SHP77 (cell line): ENCODE measurements around the gene PCSK4.
"Not testable (repeated sequence)": the region's sequence is repeated elsewhere in the genome, so short reads cannot be mapped to it uniquely, and the experiment has no call there.

ENCODE experiments used
- DNase-seq, 2 experiments: peaks; one replicate each; lab custom pipeline; 2025; lab: John Stamatoyannopoulos, UW

PCSK4 gene

DNA sequence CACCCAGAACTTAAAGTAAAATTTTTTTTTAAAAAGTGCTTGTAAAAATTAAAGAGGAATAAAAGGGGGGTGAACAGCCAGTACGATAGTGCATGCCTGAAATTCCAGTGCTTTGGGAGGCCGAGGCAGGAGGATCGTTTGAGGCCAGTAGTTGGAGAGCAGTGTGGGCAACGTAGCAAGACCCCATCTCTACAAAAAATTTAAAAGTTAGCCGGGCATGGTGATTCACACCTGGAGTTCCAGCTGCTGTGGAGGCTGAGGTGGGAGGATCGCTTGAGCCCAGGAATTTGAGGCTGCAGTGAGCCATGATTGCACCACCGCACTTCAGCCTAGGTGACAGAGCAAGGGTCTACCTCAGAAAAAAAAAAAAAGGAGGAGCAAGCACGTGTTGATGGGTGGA is 14.9 kb upstream of the PCSK4 start:
- DNase-seq, result no peak

DNA sequence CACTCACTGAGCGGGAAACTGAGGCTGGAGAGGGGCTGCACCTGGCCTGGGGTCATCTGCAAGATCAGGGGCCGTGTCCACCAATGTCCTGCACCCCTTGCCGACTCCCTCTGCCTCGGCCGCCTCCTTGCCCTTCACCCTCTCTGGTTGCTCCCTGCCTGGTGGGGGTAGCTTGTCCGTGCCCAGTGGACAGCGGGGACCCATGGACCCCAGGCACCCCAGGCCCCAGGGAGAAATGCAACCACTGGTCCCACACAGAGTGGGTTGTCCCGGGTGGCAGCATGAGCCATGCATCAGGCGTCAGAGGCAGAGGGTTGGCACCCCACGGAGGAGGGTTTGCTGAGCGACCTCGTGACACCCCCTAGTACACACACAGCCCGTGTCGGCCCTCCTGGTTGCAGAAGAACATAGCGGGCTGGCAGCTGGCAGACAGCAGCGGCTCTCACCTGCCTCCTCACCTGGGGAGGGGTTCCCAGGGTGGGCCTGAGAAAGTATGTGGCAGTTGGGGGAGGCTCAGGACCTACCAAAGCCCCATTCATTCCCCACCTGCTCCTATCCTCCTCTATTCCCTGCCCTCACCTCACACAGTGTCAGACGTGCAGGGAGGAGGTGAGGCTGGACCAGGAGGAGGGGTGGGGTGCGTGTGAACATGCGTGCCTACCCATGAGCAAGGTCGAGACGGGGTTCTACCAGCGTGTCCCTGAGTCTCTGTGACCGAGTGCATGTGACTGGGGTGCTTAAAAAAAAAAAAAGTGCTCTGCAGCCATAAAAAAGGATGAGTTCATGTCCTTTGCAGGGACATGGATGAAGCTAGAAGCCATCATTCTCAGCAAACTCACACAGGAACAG is 14.0 kb upstream of the PCSK4 start:
- DNase-seq, result no peak

DNA sequence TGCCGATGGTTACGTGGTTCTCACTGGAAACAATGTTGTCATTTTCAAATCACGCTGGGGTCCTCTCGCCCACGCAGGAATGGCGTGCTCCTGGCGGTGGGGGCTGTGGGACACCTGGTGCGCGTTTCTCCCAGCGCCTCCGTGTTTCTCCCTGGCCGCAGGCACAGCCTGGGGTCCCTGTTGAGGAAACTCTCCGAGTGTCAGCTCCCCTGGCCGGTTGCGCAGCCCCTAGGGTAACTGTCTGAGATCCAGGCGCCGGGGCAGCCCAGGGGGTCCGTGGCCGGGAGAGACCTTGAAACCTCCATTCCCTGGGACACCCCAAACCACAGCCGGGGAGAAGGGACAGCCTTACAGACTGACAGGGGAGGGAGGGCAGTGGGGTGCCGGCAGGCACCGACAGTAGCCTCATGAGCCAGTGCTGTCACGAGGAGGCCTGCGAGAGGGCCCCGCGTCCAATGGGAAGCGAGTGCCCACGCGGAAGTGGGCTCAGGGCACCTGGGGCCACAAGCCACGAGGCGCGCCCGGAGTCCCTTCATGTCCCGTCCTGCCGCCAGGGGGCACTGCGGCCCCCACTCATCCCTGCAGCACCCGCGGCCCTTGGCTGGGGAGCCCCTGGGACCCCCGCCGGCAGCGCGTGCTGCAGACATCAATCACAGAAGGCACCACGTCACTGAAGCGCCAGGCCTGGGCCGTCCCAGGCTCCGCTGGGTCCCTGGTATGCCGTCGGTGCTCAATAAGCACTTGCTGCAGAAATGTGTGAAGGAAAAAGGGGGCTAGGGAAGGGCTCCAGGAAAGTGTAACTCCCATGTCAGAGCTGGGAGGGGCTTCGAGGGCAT is 13.2 kb upstream of the PCSK4 start:
- DNase-seq, result peak in 1 of 2 experiments; percentile 46

DNA sequence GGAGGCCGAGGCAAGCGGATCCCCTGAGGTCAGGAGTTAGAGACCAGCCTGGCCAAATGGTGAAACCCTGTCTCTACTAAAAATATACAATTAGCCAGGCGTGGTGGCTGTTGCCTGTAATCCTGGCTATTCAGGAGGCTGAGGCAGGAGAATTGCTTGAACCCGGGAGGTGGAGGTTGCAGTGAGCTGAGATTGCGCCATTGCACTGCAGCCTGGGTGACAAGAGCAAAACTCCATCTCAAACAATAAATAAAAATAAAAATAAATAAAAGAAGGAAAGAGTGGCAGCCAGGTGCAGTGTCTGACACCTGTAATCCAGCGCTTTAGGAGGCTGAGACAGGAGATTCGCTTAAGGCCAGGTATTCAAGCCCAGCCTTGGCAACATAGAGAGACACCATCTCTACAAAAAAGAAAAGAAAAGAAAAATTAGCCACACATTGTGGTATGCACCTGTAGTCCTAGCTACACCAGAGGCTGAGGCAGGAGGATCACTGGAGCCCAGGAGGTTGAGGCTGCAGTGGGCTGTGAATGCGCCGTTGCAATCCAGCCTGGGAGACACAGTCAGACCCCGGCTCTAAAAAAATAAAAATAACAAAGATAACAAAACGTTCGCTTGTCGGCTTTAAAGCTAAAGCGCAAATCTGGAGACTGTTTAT is 12.4 kb upstream of the PCSK4 start:
- DNase-seq, result no peak

DNA sequence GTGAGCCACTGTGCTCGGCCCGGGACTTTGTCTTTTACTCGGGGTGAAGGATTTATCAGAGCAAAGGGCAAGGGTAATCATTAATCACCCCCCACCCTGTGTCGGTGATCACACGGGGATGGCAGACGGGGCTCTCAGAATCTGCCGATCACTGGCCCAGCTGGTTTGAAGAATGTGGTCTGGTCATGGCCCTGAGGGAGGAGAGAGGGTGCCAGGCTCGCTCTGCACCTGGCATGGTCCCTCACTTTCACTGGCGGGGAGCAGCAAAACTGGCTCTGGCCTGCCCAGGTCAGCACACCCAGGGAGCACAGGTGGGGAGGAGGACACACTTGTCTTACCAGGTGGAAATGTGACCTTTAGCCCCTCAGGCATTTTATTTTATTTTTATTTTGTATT is 11.0 kb upstream of the PCSK4 start:
- no peak for DNase-seq

DNA sequence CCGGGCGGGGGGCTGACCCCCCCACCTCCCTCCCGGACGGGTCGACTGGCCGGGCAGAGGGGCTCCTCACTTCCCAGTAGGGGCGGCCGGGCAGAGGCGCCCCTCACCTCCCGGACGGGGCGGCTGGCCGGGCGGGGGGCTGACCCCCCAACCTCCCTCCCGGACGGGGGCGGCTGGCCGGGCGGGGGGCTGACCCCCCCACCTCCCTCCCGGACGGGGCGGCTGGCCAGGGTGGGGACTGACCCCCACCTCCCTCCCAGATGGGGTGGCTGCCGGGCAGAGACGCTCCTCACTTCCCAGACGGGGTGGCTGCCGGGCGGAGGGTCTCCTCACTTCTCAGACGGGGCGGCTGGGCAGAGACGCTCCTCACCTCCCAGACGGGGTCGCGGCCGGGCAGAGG is 9.1 kb upstream of the PCSK4 start:
- not testable (repeated sequence) for DNase-seq

DNA sequence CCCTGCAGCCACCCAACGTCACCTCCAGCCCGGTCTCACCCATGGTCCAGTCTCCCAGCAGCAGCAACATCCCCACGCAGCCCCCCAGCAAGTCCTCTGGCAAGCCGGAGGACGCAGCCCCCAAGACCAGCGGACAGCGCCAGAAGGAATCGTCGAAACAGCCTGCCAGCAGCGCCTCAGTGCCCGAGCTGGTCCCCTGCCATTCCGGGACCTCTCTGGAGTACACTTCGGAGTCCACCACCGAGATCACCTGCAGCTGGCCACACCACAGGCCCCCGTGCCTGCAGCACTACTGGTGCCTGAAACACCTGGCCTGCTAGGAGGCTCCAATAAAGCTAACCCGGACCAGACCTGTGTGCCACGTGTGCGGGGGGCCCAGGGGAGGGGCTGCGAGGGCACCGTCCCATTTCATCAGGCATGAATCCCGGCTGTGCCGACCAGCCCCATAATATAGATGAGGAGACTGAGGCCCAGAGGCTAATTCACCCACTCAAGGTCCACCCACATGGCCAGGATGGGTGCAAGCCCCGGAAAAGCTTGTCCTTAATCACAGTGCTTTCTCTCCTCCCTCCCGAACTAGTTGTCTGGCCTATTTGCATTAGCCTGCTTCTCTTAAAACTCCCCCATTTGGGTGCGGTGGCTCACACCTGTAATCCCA is 7.6 kb upstream of the PCSK4 start:
- no peak for DNase-seq

DNA sequence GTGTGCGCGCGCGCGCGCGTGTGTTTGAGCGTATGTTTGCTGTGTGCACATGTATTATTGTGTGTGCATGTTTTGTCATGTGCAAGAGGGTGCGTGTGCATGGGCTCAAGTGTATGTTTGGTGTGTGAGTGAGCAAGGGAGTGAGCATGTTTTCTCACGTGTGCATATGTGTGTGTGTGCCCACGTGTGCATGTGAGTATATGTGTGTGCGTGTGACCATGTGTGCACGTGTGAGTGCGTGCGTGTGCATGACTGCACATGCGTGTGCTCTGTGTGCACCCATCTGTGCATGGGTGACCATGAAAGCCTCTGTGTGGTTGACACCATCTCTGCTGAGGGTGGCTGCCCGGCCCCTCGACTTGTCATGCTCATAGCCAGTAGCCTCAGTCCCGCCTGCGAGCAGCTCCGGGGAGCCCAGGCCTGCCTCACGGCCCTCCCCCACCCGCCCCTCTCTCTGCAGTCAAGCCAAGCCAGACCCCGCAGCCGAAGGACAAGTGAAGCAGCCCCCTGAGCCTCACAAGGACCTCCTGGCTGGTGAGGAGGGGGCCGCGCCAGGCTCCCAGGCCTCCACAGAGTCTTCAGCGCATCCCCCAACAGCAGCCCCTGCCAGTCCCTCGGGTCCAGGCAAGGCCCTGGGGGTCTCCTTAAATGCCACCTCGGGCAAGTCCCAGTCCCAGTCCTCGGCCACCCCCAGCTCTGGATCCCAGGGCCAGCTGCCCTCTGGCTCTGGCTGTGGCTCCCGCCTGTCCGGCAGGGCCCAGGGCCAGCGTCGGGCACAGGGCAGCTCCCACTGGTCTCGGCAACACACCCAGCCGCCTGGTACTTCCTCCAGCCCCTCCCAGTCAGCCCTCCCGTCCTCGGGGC is 6.8 kb upstream of the PCSK4 start:
- DNase-seq, result no peak

DNA sequence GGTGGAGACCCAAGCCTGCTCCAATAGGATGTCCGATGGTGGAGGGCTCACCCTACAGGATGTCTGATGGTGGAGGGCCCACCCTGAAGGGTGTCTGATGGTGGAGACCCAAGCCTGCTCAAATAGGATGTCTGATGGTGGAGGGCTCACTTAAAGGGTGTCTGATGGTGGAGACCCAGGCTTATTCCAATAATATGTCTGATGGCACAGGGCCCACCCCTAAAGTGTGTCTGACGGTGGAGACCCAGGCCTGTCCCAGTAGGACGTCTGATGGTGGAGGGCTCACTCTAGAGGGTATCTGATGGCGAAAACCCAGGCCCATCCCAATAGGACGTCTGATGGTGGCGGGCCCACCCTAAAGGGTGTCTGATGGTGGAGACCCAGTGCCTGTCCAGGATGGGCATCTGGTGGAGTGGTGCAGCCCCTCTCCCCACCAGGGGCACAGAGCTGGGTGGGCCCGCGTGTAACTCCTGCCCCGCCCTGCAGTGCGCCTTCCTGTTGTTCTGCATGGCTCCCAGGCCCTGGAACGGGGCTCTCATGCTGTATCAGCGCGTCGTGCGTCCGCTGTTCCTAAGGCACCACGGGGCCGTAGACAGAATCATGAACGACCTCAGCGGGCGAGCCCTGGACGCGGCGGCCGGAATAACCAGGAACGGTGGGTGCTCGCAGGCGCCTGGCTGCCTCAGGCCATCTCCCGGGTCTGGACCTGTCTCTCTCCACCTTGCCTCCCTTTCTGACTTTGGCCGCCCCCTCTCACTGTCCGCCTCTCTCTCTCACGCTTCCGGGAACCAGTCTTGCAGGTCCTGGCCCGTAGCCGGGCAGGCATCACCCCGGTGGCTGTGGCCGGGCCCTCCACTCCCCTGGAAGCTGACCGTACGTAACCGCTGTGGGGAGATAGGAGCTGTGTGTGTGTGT is 5.9 kb upstream of the PCSK4 start:
- DNase-seq, result no peak

DNA sequence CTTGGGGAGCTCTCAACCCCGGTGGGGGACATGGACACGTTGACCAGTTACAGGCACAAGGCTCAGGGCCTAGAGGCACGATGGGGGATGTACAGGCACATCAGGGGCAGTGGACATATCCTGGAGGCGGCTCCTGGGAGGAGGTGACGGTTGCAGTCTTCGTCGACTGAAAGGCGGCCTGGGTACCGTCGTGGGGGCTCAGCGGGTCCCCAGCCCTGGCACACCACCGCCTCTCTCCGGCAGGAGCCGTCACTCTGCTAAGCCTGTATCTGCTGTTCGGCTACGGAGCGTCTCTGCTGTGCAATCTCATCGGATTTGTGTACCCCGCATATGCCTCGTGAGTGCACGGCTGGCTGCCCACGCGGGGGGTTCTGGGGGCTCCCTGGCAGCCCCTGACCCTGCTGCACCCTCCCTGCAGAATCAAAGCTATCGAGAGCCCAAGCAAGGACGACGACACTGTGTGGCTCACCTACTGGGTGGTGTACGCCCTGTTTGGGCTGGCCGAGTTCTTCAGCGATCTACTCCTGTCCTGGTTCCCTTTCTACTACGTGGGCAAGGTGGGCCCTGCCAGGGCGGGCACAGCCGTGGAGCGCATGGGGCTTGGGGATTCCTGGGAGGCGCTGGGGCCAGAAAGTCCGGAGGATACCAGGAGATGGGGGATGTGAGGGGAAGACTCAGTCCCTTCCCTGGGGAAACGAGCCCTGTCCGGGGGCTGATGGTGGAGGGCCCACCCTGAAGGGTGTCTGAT is 5.1 kb upstream of the PCSK4 start:
- DNase-seq, result no peak

DNA sequence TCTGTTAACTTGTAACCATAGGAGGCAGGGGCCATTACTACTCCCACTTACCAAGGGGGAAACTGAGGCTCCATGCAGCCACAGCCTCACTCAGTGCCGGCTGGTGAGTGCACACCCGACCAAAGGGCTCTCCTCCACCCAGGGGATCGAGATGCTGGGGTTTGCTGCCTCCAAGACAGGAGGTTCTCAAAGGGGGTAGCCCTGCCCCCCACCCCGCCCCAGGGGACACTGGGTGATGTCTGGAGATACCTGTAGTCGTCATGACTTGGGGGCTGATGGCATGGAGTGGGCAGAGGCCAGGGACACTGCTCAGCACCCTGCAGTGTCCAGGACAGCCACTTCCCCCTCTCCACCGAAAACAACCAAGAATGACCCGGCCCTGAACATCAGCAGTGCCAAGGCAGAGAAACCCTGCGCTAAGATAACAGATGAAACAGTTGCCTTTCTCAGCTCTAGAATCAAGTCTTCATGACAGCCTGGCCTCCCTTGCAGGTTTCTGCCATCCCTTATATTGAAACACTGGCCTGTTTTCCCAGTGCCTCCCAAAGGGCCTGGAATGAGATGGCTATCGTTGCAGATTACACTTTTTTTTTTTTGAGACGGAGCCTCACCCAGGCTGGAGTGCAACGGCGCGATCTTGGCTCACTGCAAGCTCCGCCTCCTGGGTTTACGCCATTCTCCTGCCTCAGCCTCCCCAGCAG is 4.1 kb upstream of the PCSK4 start:
- no peak for DNase-seq

DNA sequence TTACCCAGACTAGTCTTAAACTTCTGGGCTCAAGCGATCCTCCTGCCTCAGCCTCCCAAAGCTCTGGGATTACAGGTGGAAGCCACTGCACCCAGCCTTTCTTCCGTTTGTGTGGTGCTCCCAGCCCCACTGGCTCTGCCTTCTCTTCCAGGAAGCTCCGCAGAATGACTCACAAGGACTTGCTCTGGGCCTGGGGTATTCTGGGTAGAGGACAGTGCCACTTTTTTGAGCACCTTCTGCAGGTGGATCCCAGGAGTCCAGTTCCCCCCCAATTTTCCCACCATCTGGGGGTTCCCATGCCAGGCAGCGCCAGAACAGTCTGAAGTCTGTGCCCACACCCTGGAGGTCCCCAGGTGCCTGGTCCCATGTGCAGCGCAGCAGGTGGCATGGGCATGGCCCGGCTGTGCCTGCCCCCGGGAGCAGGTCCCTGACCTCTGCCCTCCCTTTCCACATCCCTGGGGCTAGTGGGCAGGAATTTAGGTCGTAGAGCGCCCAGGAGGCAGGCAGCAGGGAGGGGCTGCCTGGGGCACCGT is 2.4 kb upstream of the PCSK4 start:
- DNase-seq, result no peak

DNA sequence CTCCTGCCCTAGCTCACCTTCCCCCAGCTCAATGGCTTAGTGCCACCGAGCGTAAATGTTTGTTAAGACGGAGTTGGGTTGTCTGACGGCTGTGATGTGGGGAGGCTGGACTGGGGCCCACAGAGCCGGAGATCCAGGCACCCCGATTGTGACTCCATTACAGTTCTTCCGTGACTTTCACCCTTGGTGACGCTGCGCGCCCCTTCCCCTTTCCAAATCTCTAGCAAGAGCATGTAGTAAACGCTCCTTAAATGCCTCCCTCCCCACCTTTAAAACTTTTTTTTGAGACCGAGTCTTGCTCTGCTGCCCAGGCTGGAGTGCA is 1.7 kb upstream of the PCSK4 start:
- DNase-seq, result no peak

DNA sequence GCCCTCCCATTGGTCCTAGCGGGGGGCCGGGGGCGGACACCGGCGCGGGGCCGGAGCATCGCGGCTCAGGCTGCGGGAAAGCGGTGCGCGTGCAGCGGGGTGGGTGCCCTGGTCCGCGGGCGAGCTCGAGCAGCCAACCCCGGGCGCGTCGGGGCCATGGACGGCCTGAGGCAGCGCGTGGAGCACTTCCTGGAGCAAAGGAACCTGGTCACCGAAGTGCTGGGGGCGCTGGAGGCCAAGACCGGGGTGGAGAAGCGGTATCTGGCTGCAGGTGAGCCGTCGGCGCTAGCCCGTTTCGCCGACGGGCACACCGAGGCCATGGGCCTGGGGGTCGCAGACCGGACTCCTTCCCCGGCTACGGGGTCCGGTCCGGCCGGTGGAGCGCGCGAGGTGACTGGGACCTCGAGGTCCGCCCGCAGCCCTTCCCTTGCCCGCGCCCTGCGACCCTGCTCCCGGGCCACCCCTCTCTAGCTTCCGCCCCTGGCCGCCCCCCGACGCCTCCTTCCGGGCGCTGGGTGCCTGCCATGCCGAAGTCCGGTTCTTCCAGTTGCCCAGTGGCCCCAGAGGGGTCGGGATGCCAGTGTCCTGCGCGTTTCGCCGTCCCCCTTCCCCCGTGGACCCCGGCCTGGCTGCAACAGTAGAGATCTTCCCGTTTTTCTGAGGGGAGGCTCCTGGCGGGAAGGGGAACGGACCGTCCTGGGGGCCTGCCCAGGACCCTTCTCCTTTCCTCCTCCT is 1.1 kb upstream of the PCSK4 start, which contains the start of gene REEP6:
TSS of gene REEP6 (plus strand) at position 68 of the 735 bp plus-strand sequence. CDS start at position 157, 89 bp downstream.
- no peak for DNase-seq

DNA sequence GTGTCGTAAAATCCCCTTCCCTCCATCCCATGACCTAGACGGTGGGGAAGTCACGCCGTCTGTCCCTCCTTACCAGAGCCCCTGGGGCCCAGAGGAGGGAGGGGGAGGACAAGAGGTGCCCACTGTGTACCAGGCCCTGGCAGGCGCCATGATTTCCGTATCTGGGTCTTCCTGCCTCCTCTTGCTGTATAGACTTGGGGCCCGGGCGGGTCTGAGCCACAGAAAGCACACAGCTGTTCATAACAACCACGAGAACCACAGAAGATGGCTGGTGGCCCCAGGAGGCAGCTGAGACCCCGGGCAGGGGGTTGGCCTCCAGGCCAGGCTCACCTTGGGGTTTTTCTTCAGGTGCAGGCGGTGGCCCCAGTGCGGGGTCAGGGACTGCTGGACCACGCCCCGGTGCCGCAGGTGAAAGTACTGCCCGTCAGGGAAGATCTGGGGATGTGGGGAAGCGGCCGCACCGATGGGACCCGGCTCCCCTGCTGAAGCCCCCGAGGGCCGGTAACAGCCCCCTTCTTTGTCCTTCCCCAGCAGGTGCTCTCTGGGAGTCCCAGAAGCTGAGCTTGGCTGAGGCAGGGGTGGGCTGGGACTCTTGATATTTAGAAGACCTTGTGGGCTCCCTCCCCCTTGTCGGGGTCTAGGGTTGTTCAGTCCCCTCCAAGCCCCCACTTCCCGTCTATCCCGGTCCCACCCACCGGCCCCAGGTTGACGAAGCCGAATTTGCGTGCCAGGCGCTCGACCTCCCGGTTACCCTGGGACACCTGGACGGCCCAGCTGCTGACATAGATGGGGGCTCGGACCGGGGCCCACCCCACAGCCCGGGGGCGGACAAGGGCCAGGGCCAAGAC is 463 bp downstream of the PCSK4 start:
- DNase-seq, result no peak

DNA sequence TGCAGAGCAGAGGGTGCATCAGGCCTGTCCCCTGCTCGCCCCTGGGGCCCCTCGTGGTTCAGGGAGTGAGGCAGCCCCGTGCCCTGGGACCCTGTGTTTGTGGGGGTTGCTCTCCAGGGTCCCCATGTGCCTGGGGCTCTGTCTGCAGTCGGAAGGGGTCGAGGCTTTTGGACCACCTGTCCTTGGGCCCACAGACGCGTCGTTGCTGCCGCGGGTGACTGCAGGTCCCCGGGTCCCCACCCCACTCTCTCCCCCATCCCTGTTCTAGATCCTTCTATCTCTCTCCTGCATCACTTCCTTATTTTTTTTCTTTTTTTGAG is 1.9 kb downstream of the PCSK4 start:
- DNase-seq, result no peak
